ENCODE results near the gene MAJIN. TPM values are rescaled to one million over a fixed set of nuclear protein-coding genes. Genes with fewer than 3 reads are reported as not detected.

Gene MAJIN
- total and polyA plus RNA-seq, 9 of the 15 experiments (the other 6 are each of a cell fraction or from before 2014, with no cell fraction given), result 0.17 to 0.83 (median 0.24) TPM; not detected in 2

DNA sequence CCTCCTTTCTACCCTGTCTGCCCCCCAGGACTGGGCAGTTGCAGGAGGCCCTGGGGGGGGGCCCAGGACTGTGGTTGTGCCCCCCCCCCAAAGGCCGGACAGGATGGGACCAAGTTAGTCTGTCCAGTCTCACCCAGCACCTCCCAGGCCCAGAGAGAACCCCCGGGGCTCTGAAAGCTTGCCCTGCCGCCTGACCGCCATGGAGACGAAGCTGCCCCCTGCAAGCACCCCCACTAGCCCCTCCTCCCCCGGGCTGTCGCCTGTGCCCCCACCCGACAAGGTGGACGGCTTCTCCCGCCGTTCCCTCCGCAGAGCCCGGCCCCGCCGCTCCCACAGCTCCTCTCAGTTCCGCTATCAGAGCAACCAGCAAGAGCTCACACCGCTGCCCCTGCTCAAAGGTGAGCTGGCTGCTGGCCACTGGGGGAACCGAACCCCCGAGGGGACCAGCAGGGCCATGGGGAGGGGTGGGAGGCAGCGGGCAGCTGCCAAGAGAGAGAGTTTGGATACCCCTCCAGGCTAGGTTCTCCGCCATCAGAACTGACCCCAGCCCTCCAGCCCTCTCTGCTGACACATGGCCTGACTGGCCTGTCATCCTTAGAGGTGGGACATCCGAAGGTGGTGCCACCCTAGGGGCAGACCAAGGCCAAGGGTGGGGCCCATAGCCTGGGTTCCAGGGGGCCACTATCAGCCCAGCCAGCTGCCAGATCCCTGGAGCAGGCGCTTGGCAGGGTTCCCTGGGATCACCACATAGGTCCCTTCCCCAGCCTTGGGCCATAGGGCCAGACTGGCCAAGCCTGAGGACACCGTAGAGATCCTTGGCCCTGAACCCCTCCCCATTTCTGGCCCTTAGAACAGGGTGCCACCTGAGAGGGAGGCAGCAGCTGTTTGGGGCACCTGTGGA is 46.1 kb downstream of the MAJIN start:
- H3K27me3 ChIP-seq (ENCODE audit: control insufficient read depth in 2 of 2, insufficient read depth in 2 of 2, low read length in 2 of 2), result no peaks in the 10 kb centered on the region
- WGBS (ENCODE audit: insufficient coverage, low coverage, missing lambda C conversion rate), result 75% methylated on average over 6 of the region's 24 CpGs
- no TSS peak for BruUV-seq (replicated peaks)
- ChIA-PET POLR2A (interaction anchor here (0.6 to 2.6 kb wide), 5 partner anchors 8 to 196 kb away, joined by 3 to 14 read pairs (median 3); partner anchors contain the start of genes BATF2, GPHA2 and MRPL49), CTCF (ENCODE audit: low intra/inter-chr PET ratio) (no interaction called here)
- no peaks in the 10 kb centered on the region for H4K20me1 ChIP-seq (replicated peaks; ENCODE audit: control insufficient read depth, insufficient read depth, low read length)
- peak in 2 of 4 experiments; percentile 18 to 37 for DNase-seq (ENCODE audit: extremely low read depth in 1 of 4, low spot score in 3 of 4)
- no peak for FAIRE-seq
- H3K9me1 ChIP-seq (ENCODE audit: control insufficient read depth, insufficient read depth, low read length), result no peaks in the 10 kb centered on the region
- peaks cover 14 to 41% of the 10 kb centered on the region in 2 experiments; a peak in 4 of 5 replicates for H3K4me1 ChIP-seq (replicated peaks in 1 of 2; ENCODE audit: control insufficient read depth in 2 of 2, insufficient read depth in 2 of 2, low read length in 2 of 2)
- 0 out of 2 replicates have a peak overlapping the region, but pooled peaks have one; percentile 60 for H3K4me3 ChIP-seq
- no peak overlapping the region for H3K4me2 ChIP-seq (ENCODE audit: insufficient read depth, low read length)
- no peaks in the 10 kb centered on the region for H3K79me2 ChIP-seq (ENCODE audit: control insufficient read depth, insufficient read depth, low read length)
- in situ Hi-C loops (cut with MboI), result no loop called here
- no peak overlapping the region for H2AFZ ChIP-seq (ENCODE audit: low read depth, low read length)
- no peaks in the 10 kb centered on the region for H3K36me3 ChIP-seq (ENCODE audit: control insufficient read depth, insufficient read depth, low read length)
- TF ChIP-seq, protein P1, sequence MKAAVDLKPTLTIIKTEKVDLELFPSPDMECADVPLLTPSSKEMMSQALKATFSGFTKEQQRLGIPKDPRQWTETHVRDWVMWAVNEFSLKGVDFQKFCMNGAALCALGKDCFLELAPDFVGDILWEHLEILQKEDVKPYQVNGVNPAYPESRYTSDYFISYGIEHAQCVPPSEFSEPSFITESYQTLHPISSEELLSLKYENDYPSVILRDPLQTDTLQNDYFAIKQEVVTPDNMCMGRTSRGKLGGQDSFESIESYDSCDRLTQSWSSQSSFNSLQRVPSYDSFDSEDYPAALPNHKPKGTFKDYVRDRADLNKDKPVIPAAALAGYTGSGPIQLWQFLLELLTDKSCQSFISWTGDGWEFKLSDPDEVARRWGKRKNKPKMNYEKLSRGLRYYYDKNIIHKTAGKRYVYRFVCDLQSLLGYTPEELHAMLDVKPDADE (conservative IDR thresholded peaks at IDR 0.05; ENCODE audit: control insufficient read depth, low read depth, low read length), result no peak
- TF ChIP-seq, protein P2, sequence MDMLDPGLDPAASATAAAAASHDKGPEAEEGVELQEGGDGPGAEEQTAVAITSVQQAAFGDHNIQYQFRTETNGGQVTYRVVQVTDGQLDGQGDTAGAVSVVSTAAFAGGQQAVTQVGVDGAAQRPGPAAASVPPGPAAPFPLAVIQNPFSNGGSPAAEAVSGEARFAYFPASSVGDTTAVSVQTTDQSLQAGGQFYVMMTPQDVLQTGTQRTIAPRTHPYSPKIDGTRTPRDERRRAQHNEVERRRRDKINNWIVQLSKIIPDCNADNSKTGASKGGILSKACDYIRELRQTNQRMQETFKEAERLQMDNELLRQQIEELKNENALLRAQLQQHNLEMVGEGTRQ (CRISPR knock-in tag; IDR thresholded peaks at IDR 0.05), result no peak
- TF ChIP-seq, protein P3, sequence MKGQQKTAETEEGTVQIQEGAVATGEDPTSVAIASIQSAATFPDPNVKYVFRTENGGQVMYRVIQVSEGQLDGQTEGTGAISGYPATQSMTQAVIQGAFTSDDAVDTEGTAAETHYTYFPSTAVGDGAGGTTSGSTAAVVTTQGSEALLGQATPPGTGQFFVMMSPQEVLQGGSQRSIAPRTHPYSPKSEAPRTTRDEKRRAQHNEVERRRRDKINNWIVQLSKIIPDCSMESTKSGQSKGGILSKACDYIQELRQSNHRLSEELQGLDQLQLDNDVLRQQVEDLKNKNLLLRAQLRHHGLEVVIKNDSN (CRISPR knock-in tag; IDR thresholded peaks at IDR 0.05), result 0 out of 2 replicates have a peak, but pooled peaks have one; percentile 7
- 0 out of 2 replicates have a peak, but pooled peaks have one; percentile 14 for TF ChIP-seq POLR2G (IDR thresholded peaks at IDR 0.05; ENCODE audit: low read depth, low read length)
- TF ChIP-seq, protein P4, sequence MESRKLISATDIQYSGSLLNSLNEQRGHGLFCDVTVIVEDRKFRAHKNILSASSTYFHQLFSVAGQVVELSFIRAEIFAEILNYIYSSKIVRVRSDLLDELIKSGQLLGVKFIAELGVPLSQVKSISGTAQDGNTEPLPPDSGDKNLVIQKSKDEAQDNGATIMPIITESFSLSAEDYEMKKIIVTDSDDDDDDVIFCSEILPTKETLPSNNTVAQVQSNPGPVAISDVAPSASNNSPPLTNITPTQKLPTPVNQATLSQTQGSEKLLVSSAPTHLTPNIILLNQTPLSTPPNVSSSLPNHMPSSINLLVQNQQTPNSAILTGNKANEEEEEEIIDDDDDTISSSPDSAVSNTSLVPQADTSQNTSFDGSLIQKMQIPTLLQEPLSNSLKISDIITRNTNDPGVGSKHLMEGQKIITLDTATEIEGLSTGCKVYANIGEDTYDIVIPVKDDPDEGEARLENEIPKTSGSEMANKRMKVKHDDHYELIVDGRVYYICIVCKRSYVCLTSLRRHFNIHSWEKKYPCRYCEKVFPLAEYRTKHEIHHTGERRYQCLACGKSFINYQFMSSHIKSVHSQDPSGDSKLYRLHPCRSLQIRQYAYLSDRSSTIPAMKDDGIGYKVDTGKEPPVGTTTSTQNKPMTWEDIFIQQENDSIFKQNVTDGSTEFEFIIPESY (CRISPR knock-in tag; IDR thresholded peaks at IDR 0.05), result 0 out of 2 replicates have a peak, but pooled peaks have one; percentile 26
- TF ChIP-seq, protein P5, sequence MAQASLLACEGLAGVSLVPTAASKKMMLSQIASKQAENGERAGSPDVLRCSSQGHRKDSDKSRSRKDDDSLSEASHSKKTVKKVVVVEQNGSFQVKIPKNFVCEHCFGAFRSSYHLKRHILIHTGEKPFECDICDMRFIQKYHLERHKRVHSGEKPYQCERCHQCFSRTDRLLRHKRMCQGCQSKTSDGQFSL (CRISPR knock-in tag; IDR thresholded peaks at IDR 0.05), result peak; percentile 71; the same call in 1 of the 2 replicates
- TF ChIP-seq, protein P5 (tag; IDR thresholded peaks at IDR 0.05), result no peak
- no peak for ATAC-seq
- H3K27ac ChIP-seq (ENCODE audit: extremely low read depth, low read depth, low read length), result no peak overlapping the region
- intact Hi-C loops (cut with micrococcal nuclease), result loop anchor here (2.0 kb wide), 1 partner anchor 71 kb away; the partner anchor contains the start of gene BATF2
- peak overlapping the region in 1 of 2 experiments; percentile 87; a peak in 3 of 4 replicates for H3K9ac ChIP-seq (ENCODE audit: insufficient read depth in 1 of 2, low read depth in 2 of 2, low read length in 2 of 2)
- H3K9me3 ChIP-seq (replicated peaks; ENCODE audit: control insufficient read depth, insufficient read depth, low read depth, low read length), result no peaks in the 10 kb centered on the region

Data from K562 (cell line).